Measurements from ENCODE around the gene ABCB6.
A peak's percentile ranks its signal among the peaks of the same experiment; 100 is the strongest.

The ABCB6 gene

GRCh38 chr2:219244789-219245147 lies 26.0 kb upstream of the ABCB6 start:
- Histone ChIP-seq H2AFZ (ENCODE audit: low read depth, low read length) (peak overlapping the region; percentile 94), H3K36me3 (ENCODE audit: insufficient read depth, low read length) (peaks cover 6% of the 10 kb centered on the region), H3K4me3 (ENCODE audit: low read depth in 1 of 2, low read length in 2 of 2) (peak overlapping the region; percentile 87), H3K4me2 (ENCODE audit: insufficient read depth, low read length) (peak overlapping the region; percentile 84), H3K27ac (ENCODE audit: low read length) (peak overlapping the region; percentile 93), H3K79me2 (ENCODE audit: insufficient read depth, low read length) (peaks cover 14% of the 10 kb centered on the region), H3K27me3 (ENCODE audit: insufficient read depth, low read length, poor library complexity) (no peaks in the 10 kb centered on the region), H4K20me1 (ENCODE audit: insufficient read depth, low read length) (peaks cover 28% of the 10 kb centered on the region), H3K9me3 (ENCODE audit: insufficient read depth, low read length, severe bottlenecking) (no peaks in the 10 kb centered on the region), H3K4me1 (ENCODE audit: insufficient read depth, low read length) (peaks cover 51% of the 10 kb centered on the region), H3K9ac (ENCODE audit: low read depth, low read length) (peak overlapping the region; percentile 90)
- ATAC-seq (ENCODE audit: insufficient read depth, low read depth): no peak
- TF ChIP-seq, protein P1, sequence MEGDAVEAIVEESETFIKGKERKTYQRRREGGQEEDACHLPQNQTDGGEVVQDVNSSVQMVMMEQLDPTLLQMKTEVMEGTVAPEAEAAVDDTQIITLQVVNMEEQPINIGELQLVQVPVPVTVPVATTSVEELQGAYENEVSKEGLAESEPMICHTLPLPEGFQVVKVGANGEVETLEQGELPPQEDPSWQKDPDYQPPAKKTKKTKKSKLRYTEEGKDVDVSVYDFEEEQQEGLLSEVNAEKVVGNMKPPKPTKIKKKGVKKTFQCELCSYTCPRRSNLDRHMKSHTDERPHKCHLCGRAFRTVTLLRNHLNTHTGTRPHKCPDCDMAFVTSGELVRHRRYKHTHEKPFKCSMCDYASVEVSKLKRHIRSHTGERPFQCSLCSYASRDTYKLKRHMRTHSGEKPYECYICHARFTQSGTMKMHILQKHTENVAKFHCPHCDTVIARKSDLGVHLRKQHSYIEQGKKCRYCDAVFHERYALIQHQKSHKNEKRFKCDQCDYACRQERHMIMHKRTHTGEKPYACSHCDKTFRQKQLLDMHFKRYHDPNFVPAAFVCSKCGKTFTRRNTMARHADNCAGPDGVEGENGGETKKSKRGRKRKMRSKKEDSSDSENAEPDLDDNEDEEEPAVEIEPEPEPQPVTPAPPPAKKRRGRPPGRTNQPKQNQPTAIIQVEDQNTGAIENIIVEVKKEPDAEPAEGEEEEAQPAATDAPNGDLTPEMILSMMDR (IDR thresholded peaks at IDR 0.05; ENCODE audit: borderline replicate concordance, extremely low read depth, low read length, poor library complexity, severe bottlenecking): no peak
- no peak for TF ChIP-seq EZH2 (IDR thresholded peaks at IDR 0.05; ENCODE audit: borderline replicate concordance, low read depth, low read length, severe bottlenecking)
- no peak for DNase-seq

DNA sequence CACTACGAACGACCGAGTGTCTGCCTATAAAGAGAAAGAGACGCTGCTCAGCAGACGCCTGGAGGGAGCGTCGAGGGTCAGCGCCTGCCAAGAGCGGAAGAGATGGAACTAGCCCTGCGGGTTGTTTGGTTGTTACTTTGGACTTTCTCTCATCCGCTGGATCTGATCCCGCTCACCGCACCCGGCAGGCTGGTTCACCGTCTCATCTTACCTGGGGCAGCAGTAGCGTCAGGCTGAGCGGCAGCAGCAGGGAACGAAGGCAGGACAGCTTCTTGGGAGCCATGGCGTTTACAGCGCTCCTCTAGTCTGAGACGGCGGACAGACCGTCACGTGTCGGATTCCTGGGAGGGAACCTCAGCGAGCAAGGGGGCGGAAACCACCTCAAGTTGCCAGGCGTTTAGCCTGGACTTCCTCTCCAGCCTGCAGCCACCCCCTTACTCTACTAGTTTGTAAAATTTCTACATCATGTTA lies 24.6 kb upstream of the ABCB6 start:
- no peaks in the 10 kb centered on the region for H3K27me3 ChIP-seq (ENCODE audit: insufficient read depth, low read length, poor library complexity)
- H3K4me2 ChIP-seq (ENCODE audit: insufficient read depth, low read length): no peak overlapping the region
- H3K4me3 ChIP-seq (ENCODE audit: low read depth in 1 of 2, low read length in 2 of 2): no peak overlapping the region
- H3K4me1 ChIP-seq (ENCODE audit: insufficient read depth, low read length): peaks cover 38% of the 10 kb centered on the region
- H3K27ac ChIP-seq (ENCODE audit: low read length): no peak overlapping the region
- ATAC-seq (ENCODE audit: insufficient read depth, low read depth) (no peak), DNase-seq (no peak)
- H3K9ac ChIP-seq (ENCODE audit: low read depth, low read length): no peak overlapping the region
- H3K36me3 ChIP-seq (ENCODE audit: insufficient read depth, low read length): peaks cover 4% of the 10 kb centered on the region
- no peak overlapping the region for H2AFZ ChIP-seq (ENCODE audit: low read depth, low read length)
- H4K20me1 ChIP-seq (ENCODE audit: insufficient read depth, low read length): peaks cover 15% of the 10 kb centered on the region
- TF ChIP-seq, protein P1 (IDR thresholded peaks at IDR 0.05; ENCODE audit: borderline replicate concordance, extremely low read depth, low read length, poor library complexity, severe bottlenecking): no peak
- TF ChIP-seq EZH2 (IDR thresholded peaks at IDR 0.05; ENCODE audit: borderline replicate concordance, low read depth, low read length, severe bottlenecking): no peak
- no peaks in the 10 kb centered on the region for H3K9me3 ChIP-seq (ENCODE audit: insufficient read depth, low read length, severe bottlenecking)
- peaks cover 14% of the 10 kb centered on the region for H3K79me2 ChIP-seq (ENCODE audit: insufficient read depth, low read length)

DNA sequence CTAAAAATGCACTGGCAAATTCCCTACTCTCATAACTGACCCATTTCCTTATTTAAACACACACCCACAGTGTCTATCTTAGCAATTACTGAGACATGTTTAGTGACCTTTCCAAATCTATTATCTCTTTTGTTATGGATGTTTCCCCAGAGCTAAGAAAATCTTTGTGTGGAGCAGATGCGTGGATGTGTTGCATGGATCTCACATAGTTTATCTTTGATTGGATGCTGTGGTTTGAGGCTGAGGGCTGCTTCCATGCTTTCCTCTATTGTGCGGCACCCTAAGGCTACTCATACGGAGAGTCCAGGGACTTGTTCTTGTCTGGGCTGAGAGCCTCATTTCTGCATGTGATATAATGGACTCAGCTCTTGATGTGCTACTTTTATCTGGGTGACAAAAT lies 15.6 kb upstream of the ABCB6 start:
- H3K4me3 ChIP-seq (ENCODE audit: low read depth in 1 of 2, low read length in 2 of 2): no peak overlapping the region
- DNase-seq (no peak), ATAC-seq (ENCODE audit: insufficient read depth, low read depth) (no peak)
- H3K4me1 ChIP-seq (ENCODE audit: insufficient read depth, low read length): peaks cover 20% of the 10 kb centered on the region
- peaks cover 25% of the 10 kb centered on the region for H3K79me2 ChIP-seq (ENCODE audit: insufficient read depth, low read length)
- no peak overlapping the region for H3K27ac ChIP-seq (ENCODE audit: low read length)
- no peak overlapping the region for H3K9ac ChIP-seq (ENCODE audit: low read depth, low read length)
- no peak overlapping the region for H3K4me2 ChIP-seq (ENCODE audit: insufficient read depth, low read length)
- no peaks in the 10 kb centered on the region for H4K20me1 ChIP-seq (ENCODE audit: insufficient read depth, low read length)
- H3K36me3 ChIP-seq (ENCODE audit: insufficient read depth, low read length): peaks cover 62% of the 10 kb centered on the region
- no peak for TF ChIP-seq EZH2 (IDR thresholded peaks at IDR 0.05; ENCODE audit: borderline replicate concordance, low read depth, low read length, severe bottlenecking)
- TF ChIP-seq, protein P1 (IDR thresholded peaks at IDR 0.05; ENCODE audit: borderline replicate concordance, extremely low read depth, low read length, poor library complexity, severe bottlenecking): no peak
- no peak overlapping the region for H2AFZ ChIP-seq (ENCODE audit: low read depth, low read length)
- no peaks in the 10 kb centered on the region for H3K27me3 ChIP-seq (ENCODE audit: insufficient read depth, low read length, poor library complexity)
- no peaks in the 10 kb centered on the region for H3K9me3 ChIP-seq (ENCODE audit: insufficient read depth, low read length, severe bottlenecking)

All from DND-41 (cell line).